GM18858 (cell line): ENCODE results near the gene KBTBD12.
"Not testable (repeated sequence)": the region's sequence is repeated elsewhere in the genome, so short reads cannot be mapped to it uniquely, and the experiment has no call there.

ENCODE experiments used
- ATAC-seq: cut with Tn5 transposase; IDR thresholded peaks from one replicate; pipeline ENCODE4 v1.9.1; 2021; ENCODE audit not compliant: unreplicated experiment

The KBTBD12 gene

DNA sequence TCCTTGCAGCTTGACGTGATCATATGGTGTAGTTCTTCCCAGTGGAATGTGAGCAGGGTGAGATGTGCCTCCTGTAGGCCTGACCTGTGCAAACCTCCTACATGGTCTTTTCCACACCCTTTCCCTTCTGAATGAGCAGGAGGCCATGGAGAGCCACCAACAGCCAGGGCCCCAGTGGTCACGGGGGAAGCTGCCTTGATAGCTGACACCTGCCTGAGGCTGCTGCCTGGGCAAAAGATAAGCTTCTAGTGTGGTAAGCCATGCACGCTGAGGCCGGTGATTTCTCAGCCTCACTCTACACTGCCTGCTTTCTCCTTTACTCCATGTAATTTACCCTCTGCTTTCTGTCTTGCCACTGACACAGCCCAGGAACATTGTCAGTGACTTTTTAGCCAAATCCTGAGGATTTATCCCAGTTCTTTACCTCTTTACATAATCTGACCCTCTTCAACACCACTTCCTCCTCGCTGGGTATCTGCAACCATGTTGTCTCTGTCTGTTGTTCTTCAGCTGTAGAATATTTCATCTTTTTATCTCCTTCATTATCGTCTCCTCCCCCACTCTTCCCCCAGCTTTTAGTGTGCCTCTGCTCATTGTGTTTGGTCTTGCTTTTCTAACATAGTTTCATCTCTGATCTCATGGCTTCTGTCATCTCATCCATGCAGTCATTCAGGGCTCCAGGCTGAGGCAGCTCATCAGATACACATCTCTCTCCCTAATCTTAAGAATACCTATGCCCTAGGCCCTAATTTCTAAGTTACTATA is 11.2 kb upstream of the KBTBD12 start:
- no peak for ATAC-seq

DNA sequence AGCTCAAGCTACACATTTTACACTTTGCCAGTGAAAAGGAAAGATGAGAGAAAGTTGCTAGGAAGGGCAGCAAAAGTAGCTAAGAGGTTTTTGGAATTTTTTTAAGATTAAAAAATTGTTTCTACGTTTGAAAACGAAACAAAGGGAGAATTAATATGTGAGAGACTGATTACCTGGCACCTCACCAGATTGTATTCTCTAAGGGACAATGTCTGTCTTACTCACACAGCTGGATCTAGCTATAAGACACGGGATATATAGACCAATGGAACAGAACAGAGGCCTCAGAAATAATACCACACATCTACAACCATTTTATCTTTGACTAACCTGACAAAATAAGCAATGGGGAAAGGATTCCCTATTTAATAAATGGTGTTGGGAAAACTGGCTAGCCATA is 9.5 kb upstream of the KBTBD12 start:
- ATAC-seq, result no peak

DNA sequence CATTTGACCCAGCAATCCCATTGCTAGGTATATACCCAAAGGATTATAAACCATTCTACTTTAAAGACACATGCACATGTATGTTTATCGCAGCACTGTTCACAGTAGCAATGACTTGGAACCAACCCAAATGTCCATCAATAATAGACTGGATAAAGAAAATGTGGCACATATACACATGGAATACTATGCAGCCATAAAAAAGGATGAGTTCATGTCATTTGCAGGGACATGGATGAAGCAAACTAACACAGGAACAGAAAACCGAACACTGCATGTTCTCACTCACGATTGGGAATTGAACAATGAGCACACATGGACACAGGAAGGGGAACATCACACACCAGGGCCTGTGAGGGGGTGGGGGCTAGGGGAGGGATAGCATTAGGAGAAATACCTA is 8.4 kb upstream of the KBTBD12 start:
- not testable (repeated sequence) for ATAC-seq

DNA sequence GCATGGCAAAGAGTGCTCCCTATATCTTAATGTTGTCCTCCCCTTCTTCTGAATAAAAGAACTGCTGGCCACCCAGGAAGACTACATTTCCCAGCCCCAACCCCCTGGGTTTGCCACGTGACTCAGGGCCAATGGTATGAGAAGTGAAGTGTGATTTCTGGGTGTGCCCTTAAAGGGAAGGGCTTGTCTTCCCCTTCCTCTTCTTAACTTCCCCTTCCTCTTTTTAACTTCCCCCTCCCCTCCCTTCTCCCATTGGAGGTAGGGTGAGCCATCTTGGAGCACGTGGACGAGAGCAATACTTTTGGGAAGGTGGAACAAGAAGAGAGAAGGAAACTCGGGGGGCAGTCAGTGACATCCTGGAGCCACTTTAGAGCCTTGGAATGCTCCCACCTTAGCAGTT is 6.8 kb upstream of the KBTBD12 start:
- no peak for ATAC-seq

DNA sequence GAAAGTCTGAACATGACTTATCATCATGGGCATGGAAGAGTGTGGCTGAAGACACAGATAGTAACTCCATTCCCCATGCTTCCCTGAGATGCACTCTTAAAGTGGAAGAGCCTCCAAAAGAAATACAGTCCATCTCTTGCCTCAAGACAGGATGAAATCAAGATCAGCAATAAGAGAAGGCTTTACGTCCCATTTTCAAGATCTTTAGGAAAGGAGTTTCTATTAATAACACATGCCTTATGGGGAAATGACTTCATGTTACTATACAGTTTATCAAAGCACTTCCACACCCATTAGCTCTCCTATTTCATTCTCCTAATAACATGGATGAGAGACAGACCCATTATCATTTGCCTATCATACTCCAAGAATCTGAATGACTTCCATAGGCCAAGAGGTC is 6.1 kb upstream of the KBTBD12 start:
- no peak for ATAC-seq

DNA sequence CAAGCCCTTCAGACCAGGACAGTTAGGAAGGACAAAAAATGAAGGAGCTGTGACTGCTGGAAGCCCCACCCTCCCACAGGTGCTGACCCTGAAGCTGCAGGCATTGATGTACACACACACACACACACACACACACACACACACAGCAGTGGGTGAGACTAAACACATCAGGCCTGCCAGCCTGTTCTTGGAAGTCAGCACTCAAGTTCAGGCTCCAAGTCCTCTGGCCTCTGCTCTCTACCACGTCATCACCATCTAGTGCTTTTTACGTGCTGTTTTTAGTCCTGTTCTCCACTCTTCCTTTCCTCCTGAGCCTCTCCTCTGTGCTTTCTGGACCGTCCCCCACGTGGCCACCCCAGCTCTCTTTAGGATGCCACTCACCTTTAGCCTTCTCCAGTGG is 5.4 kb upstream of the KBTBD12 start:
- no peak for ATAC-seq

DNA sequence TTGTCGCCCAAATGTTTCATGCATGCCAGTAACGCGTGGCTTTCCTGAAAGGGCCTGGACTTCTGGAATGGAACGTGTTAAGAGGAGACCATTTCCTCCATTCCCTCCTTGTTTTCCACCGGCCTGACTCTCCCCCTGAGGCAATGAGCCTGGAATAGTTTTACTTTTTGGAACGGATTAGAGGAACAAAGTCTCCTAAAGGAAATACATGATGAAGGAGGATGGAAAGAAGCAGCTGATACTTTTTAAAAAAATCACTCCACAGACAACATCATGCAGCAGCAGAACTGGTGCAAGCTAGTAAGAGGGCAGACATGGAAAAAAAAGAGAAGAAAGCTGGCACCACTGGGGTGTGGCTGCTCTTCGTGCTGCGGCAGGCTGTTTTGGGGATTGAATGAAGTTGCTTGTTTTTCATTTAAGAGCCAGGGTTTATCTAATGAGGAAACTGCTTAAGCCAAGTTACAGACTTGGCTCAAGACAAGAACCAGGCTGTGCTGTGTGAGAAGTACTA is 3.6 kb upstream of the KBTBD12 start:
- ATAC-seq, result no peak

DNA sequence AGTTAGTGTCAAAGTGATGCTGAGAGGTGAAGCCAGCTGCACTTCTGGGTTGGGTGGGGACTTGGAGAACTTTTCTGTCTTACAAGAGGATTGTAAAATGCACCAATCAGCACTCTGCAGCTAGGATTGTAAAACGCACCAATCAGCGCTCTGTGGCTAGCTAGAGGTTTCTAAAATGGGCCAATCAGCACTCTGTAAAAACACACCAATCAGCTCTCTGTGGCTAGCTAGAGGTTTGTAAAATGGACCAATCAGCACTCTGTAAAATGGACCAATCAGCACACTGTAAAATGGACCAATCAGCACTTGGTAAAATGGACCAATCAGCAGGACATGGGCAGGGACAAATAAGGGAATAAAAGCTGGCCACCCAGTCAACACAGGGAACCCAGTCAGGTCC is 1.2 kb upstream of the KBTBD12 start:
- ATAC-seq, result not testable (repeated sequence)

DNA sequence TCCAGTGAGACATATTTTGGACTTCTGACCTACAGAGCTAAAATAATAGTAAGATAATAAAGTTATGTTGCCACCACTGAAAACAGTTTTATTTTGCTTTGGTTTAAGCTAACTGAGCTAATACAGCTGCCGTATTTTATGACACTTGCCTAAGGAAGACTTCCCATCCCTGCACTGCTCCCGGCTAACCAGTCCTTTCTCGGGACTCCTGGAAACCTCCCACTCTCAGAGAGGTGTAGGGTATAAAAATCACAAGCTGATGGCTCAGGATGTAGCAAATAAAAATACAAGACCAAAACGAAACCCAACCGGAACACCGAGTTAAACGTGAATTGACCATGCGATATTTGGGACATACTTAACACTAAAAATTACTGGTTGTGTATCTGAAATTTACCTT is 448 bp upstream of the KBTBD12 start:
- ATAC-seq, result no peak

DNA sequence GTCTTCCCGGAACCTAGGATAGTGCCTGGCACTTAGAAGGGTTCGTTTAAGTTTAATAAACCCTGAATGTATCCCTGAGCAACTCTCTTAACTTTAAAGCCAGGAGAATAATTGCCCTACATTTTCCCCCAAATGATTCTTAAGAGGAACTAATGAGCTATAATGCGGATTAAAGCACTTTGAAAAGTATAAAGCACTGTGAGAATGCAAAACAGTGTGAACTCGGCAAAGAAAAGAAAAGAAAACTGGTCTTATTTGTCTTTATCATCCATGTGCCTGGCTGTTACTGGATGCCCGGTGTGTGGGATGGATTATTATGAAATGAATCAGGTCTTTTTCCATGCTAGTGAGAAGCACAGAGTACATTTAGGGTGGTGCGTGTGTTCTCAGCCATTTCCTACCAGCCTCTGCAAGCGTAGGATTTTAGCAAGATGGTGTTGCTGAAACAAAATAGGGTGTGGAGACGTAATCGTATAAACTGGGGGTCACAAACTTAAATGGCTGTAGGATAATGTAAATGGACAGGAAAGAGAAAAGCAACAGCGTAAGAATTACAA is 983 bp downstream of the KBTBD12 start:
- no peak for ATAC-seq

DNA sequence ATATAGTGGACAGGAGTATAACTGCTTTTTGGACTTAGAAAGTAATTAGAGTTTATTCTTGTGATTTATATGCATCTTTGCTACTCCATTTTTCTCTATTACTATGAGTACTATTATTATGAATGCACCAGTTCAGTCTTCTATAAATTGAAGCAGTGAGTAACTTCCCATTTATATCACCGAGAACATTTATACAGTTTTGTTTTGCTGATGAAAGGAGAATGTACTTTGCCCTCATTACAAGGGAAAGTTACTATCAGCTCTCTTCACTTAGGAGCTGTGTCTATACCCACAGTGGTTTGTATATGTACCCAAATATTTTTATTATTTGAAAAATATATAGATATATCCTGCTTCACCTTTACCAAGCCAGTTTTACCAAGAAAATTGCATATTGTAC is 5.7 kb downstream of the KBTBD12 start:
- no peak for ATAC-seq

DNA sequence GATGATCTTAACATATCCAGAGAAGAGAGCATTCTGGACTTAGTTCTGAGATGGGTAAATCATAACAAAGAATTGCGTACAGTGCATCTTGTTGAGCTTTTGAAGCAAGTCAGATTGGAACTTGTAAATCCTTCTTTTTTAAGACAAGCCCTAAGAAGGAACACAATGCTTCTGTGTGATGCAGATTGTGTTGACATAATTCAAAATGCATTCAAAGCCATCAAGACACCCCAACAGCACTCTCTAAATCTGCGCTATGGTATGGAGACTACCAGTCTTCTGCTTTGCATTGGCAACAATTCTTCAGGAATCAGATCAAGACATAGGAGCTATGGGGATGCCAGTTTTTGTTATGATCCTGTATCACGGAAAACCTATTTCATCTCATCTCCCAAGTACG is 8.6 kb downstream of the KBTBD12 start:
- no peak for ATAC-seq

DNA sequence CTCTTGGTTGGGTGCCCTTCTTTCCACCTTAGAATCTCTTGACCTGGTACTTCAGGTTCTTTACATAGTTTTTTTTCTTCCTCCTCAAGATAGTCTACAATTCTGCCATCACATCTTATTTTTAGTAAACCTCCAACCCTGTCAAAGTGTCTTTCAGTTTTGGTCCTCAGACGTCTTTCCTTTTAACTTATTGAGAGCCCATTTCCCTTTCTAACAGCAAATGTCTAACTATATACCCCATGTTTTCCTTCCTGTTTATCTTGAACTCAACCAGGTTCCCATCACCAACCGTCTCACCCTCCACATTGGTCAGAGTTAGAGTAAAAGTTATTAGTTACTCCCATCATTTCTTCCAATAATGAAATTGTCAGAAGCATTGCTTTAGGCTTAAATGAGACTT is 10.4 kb downstream of the KBTBD12 start:
- no peak for ATAC-seq

DNA sequence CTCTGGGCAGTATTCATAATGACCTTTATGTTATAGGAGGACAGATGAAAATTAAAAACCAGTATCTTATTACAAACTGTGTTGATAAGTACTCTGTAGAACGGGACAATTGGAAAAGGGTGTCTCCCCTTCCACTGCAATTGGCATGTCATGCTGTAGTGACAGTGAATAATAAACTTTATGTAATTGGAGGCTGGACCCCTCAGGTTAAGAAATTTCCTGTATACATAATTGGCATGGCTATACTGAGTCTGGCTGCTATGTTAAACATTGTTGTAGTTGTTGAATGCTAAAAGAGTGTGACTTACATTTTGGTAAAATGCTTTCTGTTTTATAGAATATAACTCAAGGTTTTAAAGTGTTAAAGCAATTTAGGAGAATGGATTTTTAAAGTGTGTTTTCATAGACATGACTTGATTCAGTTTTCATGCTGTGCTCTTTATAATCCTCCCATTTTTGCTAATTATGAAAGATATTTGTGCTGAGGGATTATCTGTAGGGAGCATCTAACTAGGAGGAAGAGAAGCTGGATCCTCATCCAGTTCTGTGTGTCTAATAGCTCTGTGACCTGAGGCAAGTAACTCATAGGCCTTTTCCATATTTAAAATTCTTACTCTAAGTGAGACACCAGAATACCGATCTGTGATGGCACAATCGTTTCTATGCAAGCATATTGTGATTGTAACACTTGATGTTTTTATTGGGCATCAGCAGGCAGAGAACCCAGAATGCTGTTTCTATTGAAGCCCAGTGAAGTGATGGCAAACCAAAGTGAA is 13.0 kb downstream of the KBTBD12 start:
- ATAC-seq, result no peak

DNA sequence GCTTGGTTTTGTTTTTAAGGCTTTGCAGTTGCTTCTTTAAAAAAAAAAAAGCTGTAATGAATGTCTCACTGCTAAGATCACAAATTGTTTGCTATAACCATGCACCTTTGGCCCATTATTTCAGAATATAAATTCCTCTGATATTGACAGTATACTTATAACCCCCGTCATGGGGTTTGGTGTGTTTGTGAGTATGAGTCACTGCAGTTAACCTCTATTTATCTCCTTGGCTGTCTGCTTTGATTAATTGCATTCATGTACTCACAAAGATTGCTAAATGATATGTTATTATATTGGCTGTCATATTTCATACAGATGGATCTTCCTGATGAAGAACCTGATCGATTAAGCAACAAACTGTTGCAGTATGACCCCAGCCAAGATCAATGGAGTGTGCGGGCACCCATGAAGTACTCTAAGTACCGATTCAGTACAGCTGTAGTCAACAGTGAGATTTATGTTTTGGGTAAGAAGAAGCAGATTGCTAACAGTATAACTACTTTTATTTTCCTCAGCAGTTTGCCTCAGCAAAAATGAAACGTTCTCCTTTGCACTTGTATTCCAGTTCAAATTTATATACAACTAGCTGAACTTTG is 14.9 kb downstream of the KBTBD12 start:
- ATAC-seq, result no peak

DNA sequence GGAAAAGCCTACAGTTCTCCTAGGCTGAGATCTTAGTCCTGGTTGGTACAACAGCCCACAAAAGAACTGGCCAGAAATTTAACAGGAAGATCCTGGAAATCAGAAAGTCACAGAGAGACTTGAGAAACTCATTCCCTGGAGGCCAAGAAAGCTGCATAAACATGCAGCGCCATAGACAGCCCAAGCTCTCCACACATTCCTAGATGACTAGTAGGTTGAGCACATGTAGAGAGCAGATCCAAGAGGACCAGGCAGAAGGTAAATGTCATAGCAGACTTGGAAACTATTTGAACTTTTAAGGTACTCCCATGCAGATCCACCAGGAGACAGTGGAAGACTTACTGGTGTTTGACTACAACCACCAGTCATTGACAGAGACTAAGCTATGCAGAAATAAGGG is 18.4 kb downstream of the KBTBD12 start:
- no peak for ATAC-seq

DNA sequence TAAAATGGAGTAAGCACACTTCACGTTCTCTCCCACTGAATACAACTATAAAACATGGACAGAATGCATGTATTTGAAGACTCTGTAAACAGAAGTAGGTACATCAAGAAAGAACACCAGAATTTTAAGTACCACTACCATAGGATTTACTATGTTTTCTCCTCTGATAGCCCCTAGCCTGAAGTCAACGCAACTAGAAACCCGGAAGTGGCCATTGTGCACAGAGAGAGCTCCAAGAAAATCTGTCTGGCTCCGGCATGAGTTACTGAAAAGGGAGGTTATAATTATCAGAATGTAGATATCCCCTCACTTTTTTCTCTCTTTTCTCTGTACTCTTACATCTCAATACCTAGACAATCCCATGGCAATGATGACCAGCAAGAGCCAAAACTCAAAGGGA is 23.8 kb downstream of the KBTBD12 start:
- ATAC-seq, result no peak

DNA sequence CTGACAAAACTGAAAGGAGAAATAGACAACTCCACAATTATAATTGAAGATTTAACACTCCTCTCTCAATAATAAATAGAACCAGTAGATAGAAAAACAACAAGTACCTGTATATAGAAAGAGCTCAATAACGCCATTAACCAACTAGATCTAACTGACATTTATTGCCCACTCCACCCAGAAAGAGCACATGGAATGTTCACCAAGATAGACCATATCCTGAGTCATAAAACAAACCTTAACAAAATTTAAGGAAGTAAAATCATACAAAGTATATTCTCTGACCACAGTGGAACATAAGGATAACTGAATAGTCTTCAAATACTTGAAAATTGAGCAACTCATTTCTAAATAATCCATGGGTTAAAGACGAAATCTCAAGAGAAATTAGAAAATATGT is 25.1 kb downstream of the KBTBD12 start:
- no peak for ATAC-seq

DNA sequence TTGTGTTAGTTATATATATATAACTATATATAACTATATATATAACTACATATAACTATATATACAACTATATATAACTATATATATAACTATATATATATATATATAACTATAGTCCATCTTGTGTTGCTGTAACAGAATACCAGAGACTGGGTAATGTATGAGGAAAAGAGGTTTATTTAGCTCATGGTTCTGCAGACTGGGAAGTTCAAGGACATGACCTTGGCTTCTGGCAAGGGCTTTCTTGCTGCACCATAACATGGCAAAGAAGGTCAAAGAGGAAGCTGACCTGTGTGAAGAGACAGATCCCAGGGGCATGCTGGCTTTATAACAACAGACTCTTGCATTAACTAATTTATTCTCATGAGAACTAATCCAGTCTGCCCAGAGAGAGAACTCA is 27.6 kb downstream of the KBTBD12 start:
- ATAC-seq, result no peak

DNA sequence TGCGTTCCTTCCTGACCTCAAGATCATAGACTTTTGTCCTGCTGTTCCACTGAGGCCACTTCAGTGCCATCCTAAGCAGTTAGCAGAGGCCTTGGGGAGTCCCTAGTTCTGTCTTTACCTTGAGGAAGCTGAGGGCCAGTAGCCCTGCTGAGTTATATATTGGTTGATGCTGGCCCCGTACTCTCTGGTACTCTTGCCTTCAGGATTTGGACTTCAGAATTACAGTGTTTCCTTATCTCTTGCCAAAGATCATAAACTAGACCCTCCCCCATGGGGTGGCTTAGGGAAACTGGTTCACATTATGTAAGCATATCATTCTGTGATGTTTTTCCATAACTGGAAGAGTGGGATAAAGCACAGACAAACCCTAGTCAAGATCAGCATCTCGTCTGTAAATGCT is 33.2 kb downstream of the KBTBD12 start:
- no peak for ATAC-seq

DNA sequence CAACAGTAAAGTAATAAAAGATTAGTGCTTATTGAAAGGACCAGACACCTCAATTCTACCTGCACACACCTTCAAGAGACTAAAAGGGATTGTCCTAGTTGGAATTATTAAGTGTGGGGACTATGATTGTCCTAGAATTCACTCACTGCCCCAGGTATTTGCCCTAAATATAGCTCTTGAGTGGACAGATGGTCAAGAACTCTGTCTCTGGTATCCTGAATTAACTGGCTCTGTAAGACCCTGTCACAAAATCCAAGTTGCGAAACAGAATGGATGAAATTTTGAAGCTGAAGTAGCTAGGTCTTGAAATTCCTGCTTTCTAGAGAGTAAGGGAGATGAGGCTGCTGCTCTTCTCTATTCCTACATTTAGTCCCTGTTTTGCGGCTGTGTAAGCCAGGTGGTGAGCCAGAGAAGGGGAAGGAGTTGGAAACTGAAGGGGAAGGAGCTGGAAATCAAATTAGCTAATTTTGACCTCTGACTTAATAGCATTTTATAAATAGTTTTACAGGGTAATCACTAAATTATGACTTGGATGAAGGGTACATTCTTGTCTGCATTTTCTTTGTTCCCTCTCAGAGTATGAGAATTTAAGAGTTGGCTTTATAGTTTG is 34.5 kb downstream of the KBTBD12 start:
- ATAC-seq, result no peak
